Fibroblast of peridontal ligament (primary cell): ENCODE measurements around the gene SRF.
A peak's percentile ranks its signal among the peaks of the same experiment; 100 is the strongest.
"Not testable (repeated sequence)": the region's sequence is repeated elsewhere in the genome, so short reads cannot be mapped to it uniquely, and the experiment has no call there.

Experiments
- DNase-seq: peaks from one replicate; pipeline ENCODE4 v3.0.0-alpha.2; 2010; ENCODE audit errors: extremely low read depth

SRF gene

GRCh38 chr6:43170931-43171706 is at the start of gene SRF:
SRF (plus strand) TSS chr6:43171269; CDS start chr6:43171657, 388 bp downstream.
- peak; percentile 99 for DNase-seq

- DNase-seq, result no peak
These were observed 48.9 kb upstream of the SRF start for GRCh38 chr6:43122146-43122545.

- no peak for DNase-seq
These were observed 47.4 kb upstream of the SRF start for GRCh38 chr6:43123461-43124314.

- DNase-seq, result no peak
These were observed 46.6 kb upstream of the SRF start for GRCh38 chr6:43124481-43124880.

- DNase-seq, result peak; percentile 86
These were observed 46.0 kb upstream of the SRF start for GRCh38 chr6:43125119-43125518.

- DNase-seq, result no peak
These were observed 45.5 kb upstream of the SRF start for GRCh38 chr6:43125555-43125954.

- no peak for DNase-seq
These were observed 43.9 kb upstream of the SRF start for GRCh38 chr6:43127180-43127579.

GRCh38 chr6:43127877-43128276 is 43.2 kb upstream of the SRF start:
- peak; percentile 52 for DNase-seq

- no peak for DNase-seq
These were observed 42.1 kb upstream of the SRF start for GRCh38 chr6:43128926-43129325.

- DNase-seq, result peak; percentile 61
These were observed 41.5 kb upstream of the SRF start for GRCh38 chr6:43129434-43130194.

GRCh38 chr6:43130429-43130828 is 40.6 kb upstream of the SRF start:
- DNase-seq, result no peak

- DNase-seq, result not testable (repeated sequence)
These were observed 39.7 kb upstream of the SRF start for GRCh38 chr6:43131379-43131778.

GRCh38 chr6:43138267-43138666 is 32.8 kb upstream of the SRF start:
- no peak for DNase-seq

GRCh38 chr6:43139973-43140372 is 31.1 kb upstream of the SRF start:
- DNase-seq, result not testable (repeated sequence)

- DNase-seq, result no peak
These were observed 29.4 kb upstream of the SRF start for GRCh38 chr6:43141644-43142043.

GRCh38 chr6:43142101-43142500 is 29.0 kb upstream of the SRF start:
- no peak for DNase-seq

GRCh38 chr6:43143235-43144128 is 27.6 kb upstream of the SRF start:
- peak; percentile 91 for DNase-seq

- no peak for DNase-seq
These were observed 26.2 kb upstream of the SRF start for GRCh38 chr6:43144879-43145278.

- no peak for DNase-seq
These were observed 24.8 kb upstream of the SRF start for GRCh38 chr6:43146261-43146660.

- no peak for DNase-seq
These were observed 24.1 kb upstream of the SRF start for GRCh38 chr6:43146709-43147688.
